ENCODE measurements around the gene MRPL40.

The MRPL40 gene

DNA sequence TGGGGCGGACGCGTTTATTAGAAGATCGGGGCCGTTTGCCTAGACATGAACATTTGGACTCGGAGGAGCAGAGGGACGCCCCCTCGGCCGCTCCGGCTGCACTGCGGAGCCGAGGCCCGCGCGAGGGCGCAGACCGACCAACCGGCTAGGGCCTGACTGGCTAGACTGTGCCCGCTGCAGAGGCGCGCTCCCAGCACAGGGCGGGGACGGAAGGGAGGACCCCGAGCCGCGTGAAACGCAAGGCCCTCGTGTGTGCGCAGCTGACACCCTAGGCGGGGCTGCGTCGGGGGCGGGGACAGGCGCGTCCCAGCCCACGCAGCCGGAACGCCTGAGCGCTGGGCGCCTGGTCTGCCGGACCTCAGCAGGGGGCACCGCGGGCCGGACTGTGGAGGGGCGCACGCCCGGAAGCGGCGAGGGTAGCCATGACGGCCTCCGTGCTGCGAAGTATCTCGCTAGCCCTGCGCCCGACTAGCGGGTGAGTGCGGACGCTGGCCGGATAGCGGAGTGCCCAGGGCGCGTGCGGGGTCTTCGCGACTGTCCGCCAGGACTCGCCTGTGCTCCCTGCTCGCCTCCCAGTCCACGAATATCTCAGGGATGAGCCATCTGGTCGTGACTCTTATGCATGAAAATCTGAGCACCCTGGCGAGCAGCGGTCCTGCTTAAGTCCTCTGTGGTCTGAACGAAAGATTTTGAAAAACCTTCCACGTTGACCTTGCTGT is at the start of gene MRPL40:
MRPL40 (plus strand) TSS at position 413 of the 719 bp plus-strand sequence; CDS start at position 423, 10 bp downstream.
- DNase-seq (ENCODE audit: low spot score): peak; percentile 91

DNA sequence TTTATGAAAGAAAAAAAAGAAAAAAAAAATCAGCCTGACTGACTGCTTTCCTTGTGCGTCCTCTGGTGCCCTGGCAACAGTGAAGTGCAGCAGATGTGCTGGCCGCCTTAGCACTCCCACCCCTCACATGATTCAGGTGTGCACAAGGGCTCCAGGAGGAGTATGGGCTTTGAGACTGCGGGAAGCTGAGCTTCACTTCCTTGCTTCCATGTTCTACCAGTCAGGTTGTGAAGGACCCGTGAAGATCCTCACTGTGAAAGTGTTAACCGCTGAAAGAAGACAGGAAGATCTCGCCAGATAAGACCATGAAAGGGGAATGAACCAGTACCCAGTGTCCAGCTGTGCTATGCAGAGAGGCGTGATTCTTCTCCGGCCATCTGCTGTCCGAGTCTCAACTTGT is 49.1 kb upstream of the MRPL40 start:
- DNase-seq (ENCODE audit: low spot score): no peak

DNA sequence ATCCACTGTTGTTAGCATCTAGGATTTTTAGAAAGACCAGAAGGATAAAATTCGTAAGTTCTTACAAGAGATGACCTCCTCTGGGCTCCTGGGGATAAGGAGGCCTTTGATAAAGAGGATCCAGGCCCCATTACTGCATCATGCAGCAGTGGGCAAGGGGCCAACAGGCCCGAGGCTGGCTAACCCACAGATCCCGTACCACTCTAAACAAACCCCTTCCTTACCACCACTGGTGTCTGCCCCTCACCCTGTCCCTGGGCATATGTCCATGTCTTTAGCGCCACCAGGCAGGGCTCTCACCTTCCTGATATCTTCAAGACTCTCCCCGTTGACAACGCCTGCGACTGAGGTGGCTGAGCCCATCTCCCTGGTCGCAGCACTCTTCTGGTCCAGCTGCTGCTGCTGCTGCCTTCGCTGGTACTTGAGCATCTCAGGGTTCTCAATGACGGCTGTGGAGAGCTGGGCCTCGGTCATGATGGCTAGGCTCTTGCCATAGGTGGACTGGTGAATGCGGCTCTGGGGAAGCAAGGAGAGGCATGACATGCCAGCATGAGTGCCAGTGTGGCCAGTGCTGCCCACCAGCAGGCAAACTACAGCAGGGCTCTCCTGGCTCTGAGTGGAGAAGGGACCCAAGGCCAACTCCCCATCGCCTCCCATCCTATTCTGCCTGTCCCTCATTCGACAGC is 47.0 kb upstream of the MRPL40 start:
- no peak for DNase-seq (ENCODE audit: low spot score)

DNA sequence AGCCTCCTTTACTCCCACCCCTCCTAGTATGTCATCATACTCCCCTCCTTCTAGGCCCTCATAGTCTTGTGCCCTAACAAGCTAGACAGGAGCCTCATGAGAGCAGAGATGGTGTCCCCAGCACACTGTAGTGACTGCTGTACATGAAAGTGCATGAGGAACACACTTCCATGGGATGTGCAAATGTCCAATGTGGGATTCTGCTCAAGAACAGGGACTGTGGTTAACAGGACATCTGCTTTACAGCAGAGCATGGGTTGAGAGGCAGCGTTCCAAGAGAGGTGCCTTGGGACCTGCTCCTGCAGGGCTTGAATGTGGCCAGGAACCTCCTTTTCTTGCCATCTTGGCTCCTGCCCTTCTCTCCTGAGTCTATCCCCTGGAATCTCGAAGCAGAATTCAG is 46.1 kb upstream of the MRPL40 start:
- no peak for DNase-seq (ENCODE audit: low spot score)

DNA sequence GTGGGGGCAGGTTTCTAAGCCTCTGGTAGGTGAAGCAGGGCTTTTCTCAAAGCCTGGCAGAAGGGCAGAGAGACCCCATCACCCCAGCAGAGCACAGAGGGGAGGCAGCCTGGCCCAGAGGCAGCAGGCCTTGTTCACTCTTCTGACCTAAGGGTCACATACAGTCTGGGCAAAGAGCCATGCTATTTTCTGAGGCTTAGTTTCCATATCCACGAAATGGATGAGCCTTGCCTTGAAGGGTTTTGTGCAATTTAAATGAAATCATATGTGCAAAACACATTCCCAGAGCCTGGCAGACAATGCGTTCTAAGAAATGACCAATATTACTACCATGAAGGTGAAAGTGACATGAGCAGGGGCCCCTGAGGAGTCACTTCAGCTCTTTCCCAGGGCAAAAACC is 45.3 kb upstream of the MRPL40 start:
- DNase-seq (ENCODE audit: low spot score): no peak

DNA sequence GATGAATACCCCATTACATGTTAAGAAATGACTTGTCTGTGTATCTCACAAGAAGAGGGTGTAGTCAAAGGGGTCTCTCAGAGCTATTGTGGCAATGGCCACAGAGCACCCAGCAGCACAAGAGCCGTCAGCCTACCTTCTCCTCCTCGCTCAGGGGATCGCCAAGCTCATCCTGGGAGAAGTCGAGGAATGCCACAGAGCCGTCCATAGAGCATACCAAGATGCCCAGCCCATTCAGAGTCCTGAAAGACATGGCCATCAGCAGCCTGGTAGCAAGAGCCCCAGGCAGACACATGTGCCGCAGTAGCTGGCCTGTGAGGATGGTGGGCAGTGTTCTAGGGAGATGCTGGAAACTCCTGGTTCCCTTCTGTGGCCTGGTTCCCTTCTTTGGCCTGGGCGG is 44.8 kb upstream of the MRPL40 start:
- DNase-seq (ENCODE audit: low spot score): no peak

DNA sequence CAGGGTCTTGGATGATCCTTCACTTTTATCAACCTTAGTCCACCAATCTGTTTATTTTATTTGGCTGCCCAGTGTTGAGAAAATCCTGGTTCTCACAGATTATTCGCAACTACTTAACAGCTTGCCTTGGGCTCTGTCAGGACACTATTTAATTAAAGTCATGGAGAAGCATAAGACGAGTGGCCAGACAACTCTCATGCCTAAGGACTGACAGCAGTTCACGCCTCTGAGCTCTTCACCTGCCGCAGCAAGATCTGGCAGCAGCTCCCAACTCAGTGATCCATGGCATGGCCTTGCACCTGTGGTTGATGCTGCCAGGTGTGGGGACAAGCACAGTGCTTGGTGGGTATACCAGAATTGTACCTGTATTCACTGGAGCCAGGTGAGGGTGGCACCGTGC is 38.6 kb upstream of the MRPL40 start:
- no peak for DNase-seq (ENCODE audit: low spot score)

DNA sequence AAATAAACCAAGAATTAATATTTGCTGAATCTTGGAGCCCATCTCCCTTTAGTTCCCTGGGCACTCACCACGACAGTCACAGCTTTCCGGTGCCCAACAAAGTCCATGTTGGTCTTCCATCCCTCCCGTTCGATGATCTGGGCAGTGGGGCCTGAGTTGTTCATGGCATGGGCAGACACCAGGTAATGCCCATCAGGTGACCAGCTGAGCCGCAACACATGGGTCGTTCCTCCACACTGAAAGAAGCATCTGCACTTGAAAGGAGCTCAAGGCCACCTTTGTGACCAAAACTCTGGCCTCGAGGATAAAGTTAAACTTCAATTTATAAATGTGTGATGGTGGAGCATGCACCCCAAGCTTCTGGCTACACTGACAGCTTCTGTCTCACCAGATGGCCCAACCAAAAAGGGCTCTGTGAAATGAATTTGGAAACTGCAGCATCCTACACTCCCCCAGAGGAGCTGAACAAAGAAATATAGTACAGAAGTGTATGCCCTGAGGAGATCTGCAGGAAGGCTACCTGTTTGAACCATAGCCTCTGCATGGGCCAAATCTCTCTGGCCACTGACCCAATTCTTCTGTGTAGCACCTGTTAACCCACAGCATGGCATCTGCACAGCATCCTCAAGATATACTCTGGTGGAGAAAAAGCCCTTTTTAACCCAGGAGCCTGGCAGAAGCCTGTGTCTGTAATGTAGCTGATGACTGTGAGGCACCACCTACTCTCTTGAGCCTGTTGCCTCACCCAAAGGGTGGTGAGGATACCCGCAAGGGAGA is 37.9 kb upstream of the MRPL40 start:
- no peak for DNase-seq (ENCODE audit: low spot score)

DNA sequence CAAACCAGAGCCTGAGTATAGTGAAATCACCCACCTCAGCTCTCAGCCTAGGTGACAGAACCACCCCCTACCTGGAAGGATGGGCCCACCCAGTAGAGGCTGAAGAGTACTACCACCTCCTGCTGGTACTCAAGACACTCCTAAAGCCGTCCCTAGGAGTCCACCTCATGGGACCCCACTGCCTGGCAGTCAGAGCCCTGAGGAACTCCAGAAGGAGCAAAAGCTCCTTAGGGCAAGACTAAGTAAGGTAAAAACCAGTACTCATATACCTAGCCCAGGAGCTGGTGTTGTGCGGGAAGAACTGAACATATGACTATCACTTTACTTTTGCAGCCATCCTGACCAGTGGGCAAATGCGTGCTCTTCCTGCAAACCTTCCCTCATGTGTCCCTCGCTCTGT is 37.1 kb upstream of the MRPL40 start:
- no peak for DNase-seq (ENCODE audit: low spot score)

DNA sequence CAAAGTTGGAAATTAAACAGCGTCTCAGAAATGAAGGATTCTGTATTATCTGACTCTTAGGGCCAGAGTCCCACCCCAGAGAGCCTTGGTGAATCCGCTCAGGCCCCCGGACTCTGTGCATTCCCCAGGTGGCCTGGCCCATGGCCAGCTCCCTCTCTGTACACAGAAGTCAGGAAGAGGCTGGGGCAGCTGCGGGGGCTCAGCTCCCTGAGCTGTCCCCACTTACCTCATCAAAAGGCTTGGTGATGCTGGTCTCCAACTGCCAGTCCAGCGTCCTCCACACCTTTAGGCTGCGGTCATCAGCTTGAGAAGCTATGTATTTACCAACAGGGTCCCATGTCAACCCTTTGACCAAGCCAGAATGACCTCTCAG is 35.8 kb upstream of the MRPL40 start:
- DNase-seq (ENCODE audit: low spot score): no peak

DNA sequence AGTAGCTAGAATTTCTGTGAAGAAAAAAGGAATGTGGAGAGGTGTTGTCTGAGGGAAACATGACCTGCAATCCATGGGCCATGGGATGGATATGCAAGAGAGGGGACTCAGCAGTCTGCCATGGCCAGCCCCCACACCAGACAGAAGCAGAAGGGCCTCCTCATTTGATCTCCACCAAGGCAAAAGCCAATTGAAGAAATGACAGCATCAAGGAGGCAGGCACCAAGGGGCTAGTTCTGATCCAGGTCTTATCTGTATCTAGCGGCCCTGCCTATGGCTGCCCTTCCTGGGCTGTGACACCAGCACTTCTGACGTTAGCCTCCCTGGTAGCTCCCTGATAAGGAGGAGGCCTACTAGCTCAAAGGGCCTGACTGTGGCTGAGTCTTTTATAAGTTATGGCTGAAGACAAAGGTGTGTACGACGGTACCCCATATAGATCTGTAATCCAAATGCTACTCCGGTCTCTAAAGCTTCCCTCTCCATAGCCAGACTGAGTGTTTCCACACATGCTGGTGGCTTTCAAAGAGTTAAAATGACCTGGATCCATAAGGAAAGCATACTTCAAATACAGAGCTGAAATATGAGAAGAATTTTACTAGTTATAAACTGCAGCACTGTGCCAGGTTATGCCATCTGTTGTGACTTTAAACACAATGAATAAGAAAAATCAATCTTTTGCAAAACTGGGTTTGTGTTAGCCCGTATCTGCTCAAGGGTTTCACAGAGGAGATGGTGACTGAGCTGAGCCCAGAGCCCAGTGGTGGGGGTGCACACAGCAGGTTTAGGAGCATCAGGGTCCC is 35.2 kb upstream of the MRPL40 start:
- DNase-seq (ENCODE audit: low spot score): no peak

DNA sequence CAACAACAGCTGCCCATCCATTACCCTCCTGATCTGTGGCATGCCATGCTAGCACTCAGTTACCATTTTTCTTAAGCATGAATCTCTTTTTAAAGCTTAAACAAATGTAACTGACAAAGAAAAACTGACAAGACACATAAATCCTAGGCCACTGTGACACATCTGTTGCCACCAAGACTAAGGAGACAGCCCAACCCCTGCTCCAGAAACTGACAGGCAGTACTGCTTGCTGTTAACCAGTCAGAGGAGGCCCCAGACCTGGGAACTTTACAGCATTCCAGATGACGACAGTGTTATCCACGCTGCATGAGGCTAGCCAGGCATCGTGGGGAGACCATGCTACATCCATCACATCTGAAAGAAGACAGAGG is 34.6 kb upstream of the MRPL40 start:
- no peak for DNase-seq (ENCODE audit: low spot score)

DNA sequence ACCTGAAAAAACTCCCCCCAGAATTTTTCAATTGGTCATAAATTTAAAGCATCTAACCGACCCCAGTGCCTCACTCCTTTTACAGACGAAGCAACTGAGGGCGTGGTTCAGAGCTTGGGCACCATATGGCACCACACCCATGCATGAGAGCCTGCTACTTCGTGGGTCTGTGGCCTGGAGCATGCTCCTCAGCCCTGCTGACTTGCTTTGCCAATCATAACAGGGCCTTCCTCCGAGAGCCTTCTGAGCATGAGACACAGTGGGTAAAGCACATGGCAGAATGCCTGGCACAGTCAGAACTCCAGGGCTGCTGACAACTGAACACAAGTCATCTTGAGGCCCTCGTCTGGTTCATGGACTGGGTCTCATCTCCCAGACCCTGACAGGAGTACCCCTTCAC is 34.1 kb upstream of the MRPL40 start:
- no peak for DNase-seq (ENCODE audit: low spot score)

DNA sequence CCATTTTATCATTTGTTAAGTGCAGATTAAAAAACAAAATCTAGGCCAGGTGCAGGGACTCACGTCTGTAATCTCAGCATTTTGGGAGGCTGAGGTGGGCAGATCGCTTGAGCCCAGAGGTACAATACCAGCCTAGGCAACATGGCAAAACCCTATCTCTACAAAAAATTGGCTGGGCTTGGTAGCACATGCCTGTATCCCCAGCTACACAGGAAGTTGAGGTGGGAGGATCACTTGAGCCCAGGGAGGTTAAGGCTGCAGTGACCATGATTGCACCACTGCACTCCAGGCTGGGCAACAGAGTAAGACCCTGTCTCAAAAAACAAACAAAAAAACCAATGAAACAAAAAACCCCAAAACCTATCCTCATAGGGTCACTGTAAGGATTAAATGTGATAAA is 33.7 kb upstream of the MRPL40 start:
- no peak for DNase-seq (ENCODE audit: low spot score)

DNA sequence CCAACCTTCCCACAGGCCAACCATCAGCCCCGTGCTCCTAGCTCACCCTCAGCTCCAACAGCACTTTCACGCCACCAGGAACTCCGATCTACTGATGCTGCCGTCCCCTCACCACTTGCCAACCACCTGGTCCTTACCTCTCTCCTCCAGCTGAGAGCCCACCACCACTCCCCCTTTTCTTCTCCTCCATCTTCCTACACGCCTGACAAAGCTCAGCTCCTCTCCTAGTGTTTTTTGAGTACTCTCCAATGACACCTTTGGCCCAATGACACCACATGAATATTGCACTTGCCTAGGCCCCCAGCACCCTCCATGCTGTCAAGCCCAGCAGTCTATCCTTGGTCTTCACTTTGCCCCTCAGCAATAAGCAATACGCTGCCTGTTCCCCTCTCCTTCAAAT is 31.5 kb upstream of the MRPL40 start:
- no peak for DNase-seq (ENCODE audit: low spot score)

DNA sequence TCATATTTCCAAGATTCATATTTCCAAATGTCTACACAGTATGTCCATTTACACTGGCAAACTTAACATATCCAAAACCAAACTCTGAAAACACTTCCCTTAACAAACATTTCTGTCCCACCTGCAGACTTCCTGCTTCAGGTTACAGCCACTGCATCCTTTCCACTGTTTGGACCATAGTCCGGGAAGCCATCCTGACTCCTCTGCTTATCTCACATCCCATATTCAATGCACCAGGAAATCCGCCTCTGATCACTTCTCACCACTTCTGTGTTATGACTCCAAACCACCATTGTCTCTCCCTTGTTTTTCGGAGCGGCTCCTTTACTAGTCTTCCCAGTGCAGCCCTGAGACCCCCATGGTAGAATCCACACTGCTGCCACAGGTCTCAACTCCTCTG is 30.9 kb upstream of the MRPL40 start:
- no peak for DNase-seq (ENCODE audit: low spot score)

DNA sequence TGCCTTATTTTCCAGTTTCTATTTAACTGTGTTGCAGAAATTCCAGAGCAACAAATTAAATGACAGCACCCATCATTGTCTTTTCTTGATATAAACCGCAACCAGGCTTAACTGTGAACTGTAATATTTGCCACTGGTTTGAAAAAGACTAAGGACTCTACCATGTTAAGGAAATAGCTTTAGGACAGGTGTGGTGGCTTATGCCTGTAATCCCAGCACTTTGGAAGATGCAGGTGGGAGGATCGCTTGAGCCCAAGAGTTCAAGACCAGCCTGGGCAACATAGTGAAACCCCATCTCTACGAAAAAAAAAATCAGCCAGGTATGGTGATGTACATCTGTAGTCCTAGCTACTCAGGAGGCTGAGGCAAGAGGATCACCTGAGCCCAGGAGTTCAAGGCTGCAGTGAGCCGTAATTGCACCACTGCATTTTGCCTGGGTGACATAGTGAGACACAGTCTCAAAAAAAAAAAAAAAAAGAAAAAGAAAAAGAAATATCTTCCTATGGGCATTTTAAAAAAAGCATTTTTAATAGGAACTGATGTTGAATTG is 29.6 kb upstream of the MRPL40 start:
- DNase-seq (ENCODE audit: low spot score): no peak

DNA sequence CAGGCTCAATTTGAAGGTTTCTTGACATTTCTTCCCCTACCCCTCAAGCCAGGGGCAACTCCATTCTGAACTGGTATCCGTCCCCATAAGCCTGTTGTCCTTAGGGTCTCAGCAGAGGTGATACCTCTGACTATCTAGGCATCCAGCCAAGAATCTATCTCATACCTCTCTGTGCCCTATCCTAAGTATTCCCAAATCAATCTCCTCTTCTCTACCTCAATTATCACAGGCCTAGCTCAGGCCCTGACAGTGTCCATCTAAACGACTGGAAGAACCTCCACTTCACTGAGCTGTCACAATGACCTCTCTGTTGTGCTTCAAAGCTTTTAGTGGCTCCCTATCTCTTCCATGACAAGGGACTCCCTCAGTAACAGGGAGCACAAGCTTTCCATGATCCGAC is 27.7 kb upstream of the MRPL40 start:
- no peak for DNase-seq (ENCODE audit: low spot score)

DNA sequence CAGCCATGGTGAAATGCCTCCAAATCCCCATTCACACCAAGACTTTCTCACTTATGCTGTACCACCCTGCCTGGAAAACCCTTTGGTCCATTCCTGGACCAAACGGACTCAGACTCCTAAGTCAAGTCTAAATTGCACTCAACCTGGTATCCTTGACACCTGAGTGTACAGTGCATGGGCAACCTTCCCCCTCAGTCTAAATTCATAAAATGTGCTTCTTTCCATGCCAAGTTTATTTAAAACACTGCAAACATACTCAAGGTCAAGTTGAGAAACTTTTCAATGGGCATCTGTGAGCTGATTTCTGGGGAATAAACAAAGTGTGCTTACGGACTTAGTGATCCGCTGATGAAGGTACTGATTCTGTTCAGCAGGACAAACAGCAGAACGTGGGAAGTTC is 27.2 kb upstream of the MRPL40 start:
- DNase-seq (ENCODE audit: low spot score): no peak

DNA sequence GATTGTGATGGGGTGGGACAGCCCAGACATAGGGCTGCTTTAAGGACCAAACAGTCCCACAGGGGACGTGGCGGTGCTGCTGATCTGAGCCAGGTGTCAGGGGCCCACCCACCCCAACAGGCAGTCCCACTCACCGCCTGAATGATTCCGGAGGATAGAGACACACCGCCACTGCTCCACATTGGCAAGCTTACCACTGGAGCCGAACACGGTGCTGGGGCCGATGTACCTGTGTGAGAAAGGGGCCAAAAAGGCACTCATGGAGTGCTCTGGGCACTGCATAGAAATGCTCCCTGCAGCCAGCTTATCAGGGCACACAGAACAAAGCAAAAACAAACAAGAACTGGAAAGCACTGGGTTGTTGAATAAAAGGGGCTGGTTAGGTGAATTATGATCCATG is 26.7 kb upstream of the MRPL40 start:
- no peak for DNase-seq (ENCODE audit: low spot score)

DNA sequence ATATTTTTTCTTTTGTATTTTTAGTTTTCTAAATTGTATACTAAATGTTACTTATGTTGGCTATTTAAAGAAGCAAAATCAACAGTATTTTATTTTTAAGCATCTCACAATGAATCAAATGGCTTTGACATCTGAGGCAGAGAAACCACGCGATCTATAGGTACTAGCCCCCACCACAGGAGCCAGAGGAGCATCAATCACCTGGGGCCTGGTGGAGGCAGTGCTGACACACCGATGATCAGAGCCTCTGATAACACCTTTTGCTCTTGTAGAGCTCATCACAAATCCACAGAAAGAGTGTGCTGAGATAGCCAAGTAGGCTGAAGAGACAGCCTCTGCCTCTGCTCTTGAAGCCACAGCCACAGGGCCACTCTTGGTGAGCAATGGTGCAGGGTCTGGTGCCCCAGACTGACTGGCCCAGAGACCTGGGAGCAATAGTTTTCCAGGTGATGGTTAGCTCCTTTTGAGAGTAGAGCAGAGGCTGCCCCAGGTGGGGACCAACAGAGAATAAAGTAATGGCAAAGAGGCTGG is 26.0 kb upstream of the MRPL40 start:
- no peak for DNase-seq (ENCODE audit: low spot score)

DNA sequence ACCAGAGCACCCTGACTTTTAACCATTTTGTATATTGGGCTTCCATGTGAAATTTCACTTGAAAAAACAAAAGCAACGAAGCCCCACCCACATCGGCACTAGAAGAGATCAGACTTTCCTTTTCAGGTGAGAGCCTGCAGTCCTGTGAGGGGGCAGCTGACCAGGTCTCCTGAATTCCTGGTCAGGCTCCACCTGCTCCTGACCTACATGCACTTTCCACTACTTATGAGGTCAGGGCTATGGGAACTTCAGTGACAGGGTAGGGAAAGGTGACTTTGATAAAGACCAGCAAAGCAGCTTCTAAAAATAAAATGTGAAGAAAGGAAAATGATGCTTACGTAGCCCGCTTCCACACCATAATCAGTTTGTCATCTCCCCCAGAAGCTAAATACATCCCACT is 25.5 kb upstream of the MRPL40 start:
- DNase-seq (ENCODE audit: low spot score): no peak

Measured in CD4-positive, alpha-beta T cell treated with Interleukin-2 at 100 ng/mL for 4 hours (primary cell).